Measurements from ENCODE around the gene STUB1.

Gene STUB1

GRCh38 chr16:689175-689897 is 9.1 kb downstream of the STUB1 start:
- TF ChIP-seq POLR2AphosphoS5 (IDR thresholded peaks at IDR 0.05; ENCODE audit: low read depth, low read length) = no peak

DNA sequence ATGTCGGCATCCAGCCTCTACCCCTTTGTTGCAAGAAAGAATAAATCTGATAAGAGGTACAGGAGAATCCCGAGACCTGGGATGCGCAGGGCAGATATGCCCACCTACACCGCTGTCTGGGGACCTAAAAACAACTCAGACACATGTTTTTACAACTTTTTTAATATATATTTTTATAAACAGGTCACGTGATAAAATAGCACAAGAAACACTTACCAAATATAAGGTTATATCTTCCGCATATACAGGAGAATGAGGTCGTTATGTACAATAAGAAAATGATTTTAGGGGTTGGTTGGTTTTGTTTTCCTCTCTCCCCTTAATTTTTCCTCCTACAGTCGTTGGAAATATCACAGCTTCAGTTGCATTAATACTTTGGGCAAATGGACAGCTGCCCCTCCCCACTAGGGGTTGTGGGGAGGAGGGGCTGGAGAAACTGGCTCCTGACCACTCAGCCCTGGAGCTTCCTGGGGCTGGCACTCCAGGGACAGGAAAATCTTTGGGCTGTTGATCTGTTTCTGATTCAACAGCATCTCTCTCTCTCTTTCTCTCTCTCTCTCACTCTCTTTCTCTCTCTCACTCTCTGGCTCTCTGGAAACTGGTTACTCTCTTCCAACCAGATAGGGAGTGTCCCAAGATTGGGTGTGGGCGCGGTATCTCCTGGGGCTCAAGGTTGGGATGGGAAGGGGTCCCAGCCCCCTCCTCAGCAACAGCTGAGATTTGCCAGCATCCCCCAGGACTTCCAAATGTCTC is 12.3 kb downstream of the STUB1 start:
- TF ChIP-seq FOXP2 (optimal IDR thresholded peaks at IDR 0.05; ENCODE audit: borderline replicate concordance, extremely low read depth, extremely low read length, insufficient read depth) (no peak), POLR2AphosphoS5 (IDR thresholded peaks at IDR 0.05; ENCODE audit: low read depth, low read length) (no peak)

GRCh38 chr16:693364-693763 is 13.2 kb downstream of the STUB1 start:
- TF ChIP-seq, protein P1, sequence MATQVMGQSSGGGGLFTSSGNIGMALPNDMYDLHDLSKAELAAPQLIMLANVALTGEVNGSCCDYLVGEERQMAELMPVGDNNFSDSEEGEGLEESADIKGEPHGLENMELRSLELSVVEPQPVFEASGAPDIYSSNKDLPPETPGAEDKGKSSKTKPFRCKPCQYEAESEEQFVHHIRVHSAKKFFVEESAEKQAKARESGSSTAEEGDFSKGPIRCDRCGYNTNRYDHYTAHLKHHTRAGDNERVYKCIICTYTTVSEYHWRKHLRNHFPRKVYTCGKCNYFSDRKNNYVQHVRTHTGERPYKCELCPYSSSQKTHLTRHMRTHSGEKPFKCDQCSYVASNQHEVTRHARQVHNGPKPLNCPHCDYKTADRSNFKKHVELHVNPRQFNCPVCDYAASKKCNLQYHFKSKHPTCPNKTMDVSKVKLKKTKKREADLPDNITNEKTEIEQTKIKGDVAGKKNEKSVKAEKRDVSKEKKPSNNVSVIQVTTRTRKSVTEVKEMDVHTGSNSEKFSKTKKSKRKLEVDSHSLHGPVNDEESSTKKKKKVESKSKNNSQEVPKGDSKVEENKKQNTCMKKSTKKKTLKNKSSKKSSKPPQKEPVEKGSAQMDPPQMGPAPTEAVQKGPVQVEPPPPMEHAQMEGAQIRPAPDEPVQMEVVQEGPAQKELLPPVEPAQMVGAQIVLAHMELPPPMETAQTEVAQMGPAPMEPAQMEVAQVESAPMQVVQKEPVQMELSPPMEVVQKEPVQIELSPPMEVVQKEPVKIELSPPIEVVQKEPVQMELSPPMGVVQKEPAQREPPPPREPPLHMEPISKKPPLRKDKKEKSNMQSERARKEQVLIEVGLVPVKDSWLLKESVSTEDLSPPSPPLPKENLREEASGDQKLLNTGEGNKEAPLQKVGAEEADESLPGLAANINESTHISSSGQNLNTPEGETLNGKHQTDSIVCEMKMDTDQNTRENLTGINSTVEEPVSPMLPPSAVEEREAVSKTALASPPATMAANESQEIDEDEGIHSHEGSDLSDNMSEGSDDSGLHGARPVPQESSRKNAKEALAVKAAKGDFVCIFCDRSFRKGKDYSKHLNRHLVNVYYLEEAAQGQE (IDR thresholded peaks at IDR 0.05; ENCODE audit: insufficient read depth in 1 of 2, low read depth in 2 of 2, low read length in 2 of 2) = no peak
- TF ChIP-seq SIN3A (IDR thresholded peaks at IDR 0.05; ENCODE audit: borderline replicate concordance, insufficient read depth, low read length) = no peak
- TF ChIP-seq TAF1 (IDR thresholded peaks at IDR 0.05; ENCODE audit: borderline replicate concordance, insufficient read depth, low read length) = no peak
- TF ChIP-seq POLR2AphosphoS5 (IDR thresholded peaks at IDR 0.05; ENCODE audit: low read depth, low read length) = no peak

GRCh38 chr16:693766-694165 is 13.6 kb downstream of the STUB1 start:
- TF ChIP-seq, protein P1 (IDR thresholded peaks at IDR 0.05; ENCODE audit: insufficient read depth in 1 of 2, low read depth in 2 of 2, low read length in 2 of 2) = no peak
- no peak for TF ChIP-seq TAF1 (IDR thresholded peaks at IDR 0.05; ENCODE audit: borderline replicate concordance, insufficient read depth, low read length)
- TF ChIP-seq FOXP2 (optimal IDR thresholded peaks at IDR 0.05; ENCODE audit: borderline replicate concordance, extremely low read depth, extremely low read length, insufficient read depth) = no peak
- no peak for TF ChIP-seq SIN3A (IDR thresholded peaks at IDR 0.05; ENCODE audit: borderline replicate concordance, insufficient read depth, low read length)
- no peak for TF ChIP-seq POLR2AphosphoS5 (IDR thresholded peaks at IDR 0.05; ENCODE audit: low read depth, low read length)

GRCh38 chr16:694187-694862 is 14.1 kb downstream of the STUB1 start:
- no peak for TF ChIP-seq SIN3A (IDR thresholded peaks at IDR 0.05; ENCODE audit: borderline replicate concordance, insufficient read depth, low read length)
- TF ChIP-seq, protein P1 (IDR thresholded peaks at IDR 0.05; ENCODE audit: insufficient read depth in 1 of 2, low read depth in 2 of 2, low read length in 2 of 2) = no peak
- TF ChIP-seq TAF1 (IDR thresholded peaks at IDR 0.05; ENCODE audit: borderline replicate concordance, insufficient read depth, low read length) = no peak
- TF ChIP-seq POLR2AphosphoS5 (IDR thresholded peaks at IDR 0.05; ENCODE audit: low read depth, low read length) = no peak
- no peak for TF ChIP-seq FOXP2 (optimal IDR thresholded peaks at IDR 0.05; ENCODE audit: borderline replicate concordance, extremely low read depth, extremely low read length, insufficient read depth)

DNA sequence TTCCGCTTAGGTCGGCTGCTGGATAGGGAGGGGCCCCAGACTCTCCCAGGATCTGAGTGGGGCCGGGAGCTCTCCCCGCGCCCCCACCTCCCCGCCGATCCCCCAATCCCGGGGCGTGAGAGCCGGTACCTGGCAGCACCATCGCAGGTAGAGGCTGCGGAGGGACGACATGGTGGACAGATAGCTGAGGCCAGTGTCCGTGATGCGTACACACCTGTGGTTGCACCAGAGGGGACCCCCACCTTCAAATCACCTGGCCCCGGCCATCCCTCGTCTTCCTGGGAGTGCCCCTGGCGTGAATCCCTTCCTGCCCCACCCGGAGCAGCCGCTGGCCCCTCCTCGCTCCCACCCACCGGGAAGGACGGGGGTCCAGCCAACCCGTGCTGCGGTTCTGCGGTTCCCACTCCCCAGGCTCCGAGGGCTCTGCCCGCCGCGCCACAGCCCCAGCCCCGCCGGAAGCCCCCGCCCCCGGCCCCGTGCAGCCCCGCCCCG is 14.7 kb downstream of the STUB1 start:
- TF ChIP-seq SIN3A (IDR thresholded peaks at IDR 0.05; ENCODE audit: borderline replicate concordance, insufficient read depth, low read length) (no peak), POLR2AphosphoS5 (IDR thresholded peaks at IDR 0.05; ENCODE audit: low read depth, low read length) (no peak), FOXP2 (optimal IDR thresholded peaks at IDR 0.05; ENCODE audit: borderline replicate concordance, extremely low read depth, extremely low read length, insufficient read depth) (no peak), TAF1 (IDR thresholded peaks at IDR 0.05; ENCODE audit: borderline replicate concordance, insufficient read depth, low read length) (no peak)
- TF ChIP-seq, protein P1 (IDR thresholded peaks at IDR 0.05; ENCODE audit: insufficient read depth in 1 of 2, low read depth in 2 of 2, low read length in 2 of 2) = no peak
